GM12878 (cell line): Measurements from ENCODE around the gene TK2. TPM values are rescaled to one million over a fixed set of nuclear protein-coding genes. Genes with fewer than 3 reads are reported as not detected.

Experiments
- BRCA1 ChIP-seq: IDR thresholded peaks from 2 replicates; pipeline ENCODE4 v1.6.1; 2011; ENCODE audit warnings: low read depth, low read length, improper control_type of control experiment
- CHD2 ChIP-seq: IDR thresholded peaks from 2 replicates; pipeline ENCODE4 v1.6.1; 2011; ENCODE audit warnings: low read depth, low read length, improper control_type of control experiment, borderline replicate concordance
- CTCF ChIP-seq, 3 experiments: IDR thresholded peaks in 2 of 3; conservative IDR thresholded peaks in 1 of 3; 2 replicates each; pipeline ENCODE4 v1.5.1; 2011; ENCODE audit warnings: low read depth in 3 of 3, low read length in 3 of 3, mild to moderate bottlenecking in 3 of 3, control low read depth in 2 of 3, moderate library complexity in 2 of 3, inconsistent platforms in 1 of 3, mixed read lengths in 1 of 3; ENCODE audit not compliant: control insufficient read depth in 2 of 3, insufficient read depth in 1 of 3; ENCODE audit errors: extremely low read depth in 1 of 3
- NBN ChIP-seq: fragments of 450-650 bp; IDR thresholded peaks from 2 replicates; pipeline ENCODE4 v1.6.1; 2016
- NFYB ChIP-seq: IDR thresholded peaks from 2 replicates; pipeline ENCODE4 v1.6.1; 2011; ENCODE audit warnings: low read depth, mild to moderate bottlenecking, low read length, improper control_type of control experiment, moderate library complexity; ENCODE audit not compliant: insufficient read depth
- PKNOX1 ChIP-seq: fragments of 450-650 bp; IDR thresholded peaks from 2 replicates; pipeline ENCODE4 v1.6.1; 2016; ENCODE audit warnings: mild to moderate bottlenecking
- RCOR1 ChIP-seq: conservative IDR thresholded peaks from 2 replicates; pipeline ENCODE4 v1.6.1; 2012; ENCODE audit warnings: low read depth, low read length, improper control_type of control experiment
- TCF3 ChIP-seq: IDR thresholded peaks from 2 replicates; pipeline ENCODE4 v1.6.1; 2012; ENCODE audit warnings: low read depth, mild to moderate bottlenecking, low read length, borderline replicate concordance; ENCODE audit not compliant: insufficient read depth
- polyA plus RNA-seq, 11 experiments: library from polyadenylated mRNA; depleted of rRNA in 4 of 11; unstranded in 6 of 11; stranded (reverse) in 5 of 11; fragments of >200 nt; fragmentation: Nextera tagmentation in 4 of 11; fragmentation: Illumina TruSeq in 1 of 11; extraction: Ambion mirVana in 4 of 11; extraction: Trizol in 1 of 11; gene quantifications; 1 replicate in 1 of 11; 2 replicates in 10 of 11; pipeline versions ENCODE4 v1.2.1 to v1.2.3, GENCODE V29; 2011 to 2016; ENCODE audit warnings: inconsistent platforms in 2 of 11, missing spikeins in 2 of 11, low read depth in 1 of 11
- total RNA-seq, 4 experiments: library from RNA; depleted of rRNA in 3 of 4; stranded (reverse); fragments of >200 nt in 3 of 4; fragmentation: Illumina TruSeq in 1 of 4; extraction: Trizol in 1 of 4; gene quantifications; 2 replicates each; pipeline versions ENCODE4 v1.2.1 to v1.2.3, GENCODE V29; 2013 to 2021

Gene TK2
- total and polyA plus RNA-seq, 10 of the 15 experiments (the other 5 are each of a cell fraction or from before 2014, with no cell fraction given) = 1.3 to 12.4 (median 3.0) TPM

- TF ChIP-seq NFYB (peak; percentile 83), CTCF (IDR thresholded peaks at IDR 0.05 in 2 of 3, conservative IDR thresholded peaks at IDR 0.05 in 1 of 3; ENCODE audit: control insufficient read depth in 2 of 3, extremely low read depth in 1 of 3, insufficient read depth in 1 of 3, low read depth in 3 of 3, low read length in 3 of 3) (no peak), BRCA1 (no peak), TCF3 (peak; percentile 82; the same call in 1 of the 2 replicates), NBN (no peak), PKNOX1 (peak; percentile 30; the same call in 1 of the 2 replicates), RCOR1 (no peak), CHD2 (0 out of 2 replicates have a peak, but pooled peaks have one; percentile 43)
Measured at GRCh38 chr16:66521951-66522771, 27.8 kb downstream of the TK2 start (continued).
